Adrenal gland (tissue), 12 donors: ENCODE results near the gene INPP1. TPM values are rescaled to one million over a fixed set of nuclear protein-coding genes. Genes with fewer than 3 reads are reported as not detected.

Experiments
- DNase-seq, 7 donors: peaks; one replicate each; pipeline ENCODE4 v3.0.0-alpha.2; 2019 to 2020
- H3K27ac ChIP-seq, 5 donors: fragments of 200-600 bp; sonication (generic) in 4 of 5; 1 replicate in 3 of 5; 2 replicates in 2 of 5; pipeline versions ENCODE4 v1.5.1 to v1.8.0; 2016 to 2020; ENCODE audit warnings: mild to moderate bottlenecking in 1 of 5
- H3K27me3 ChIP-seq: fragments of 200-600 bp; 2 replicates; pipeline ENCODE4 v1.8.0; 2021
- H3K36me3 ChIP-seq, 2 donors: fragments of 200-600 bp; replicated peaks in 1 of 2; 1 replicate in 1 of 2; 2 replicates in 1 of 2; pipeline versions ENCODE4 v1.5.1 to v1.8.0; 2018 to 2022
- H3K4me1 ChIP-seq, 2 donors: fragments of 200-600 bp; replicated peaks in 1 of 2; 1 replicate in 1 of 2; 2 replicates in 1 of 2; pipeline versions ENCODE4 v1.5.1 to v1.8.0; 2018 to 2021
- H3K4me3 ChIP-seq, 4 donors: fragments of 200-600 bp; sonication (generic) in 3 of 4; one replicate each; pipeline ENCODE4 v1.5.1; 2016 to 2018
- H3K9me3 ChIP-seq, 3 donors: fragments of 200-600 bp; sonication (generic) in 1 of 3; replicated peaks in 1 of 3; 1 replicate in 2 of 3; 2 replicates in 1 of 3; pipeline versions ENCODE4 v1.5.1 to v1.8.0; 2016 to 2021
- CTCF ChIP-seq, 6 experiments: fragments of 450-650 bp in 4 of 6; fragments of 200-600 bp in 2 of 6; sonication (generic) in 1 of 6; IDR thresholded peaks; 1 replicate in 5 of 6; 2 replicates in 1 of 6; pipeline versions ENCODE4 v1.5.1 to v1.8.0; 2016 to 2021; ENCODE audit warnings: antibody characterized with exemption in 6 of 6, mild to moderate bottlenecking in 2 of 6, moderate library complexity in 1 of 6
- POLR2A ChIP-seq, 2 donors: fragments of 450-650 bp; IDR thresholded peaks; one replicate each; pipeline ENCODE4 v1.6.1; 2017; ENCODE audit warnings: antibody characterized with exemption in 2 of 2, mild to moderate bottlenecking in 2 of 2, moderate library complexity in 1 of 2
- WGBS, 4 donors: extraction: QIAGEN DNeasy Blood & Tissue Kit in 2 of 4; methylation state at CpG; one replicate each; pipeline versions ENCODE4 v1.1.5 to v1.1.7; 2013 to 2017; 5-methylcytosine and 5-hydroxymethylcytosine counted together
- intact Hi-C, 2 donors: fragments of 100-400 bp; cut with DNase I; formaldehyde crosslinking; loops; one replicate each; pipeline versions ENCODE4 v1.14.1 to v1.15.0; 2022 to 2023
- polyA plus RNA-seq, 3 donors: library from polyadenylated mRNA; stranded (reverse); fragments of 200-250 nt in 2 of 3; fragments of 350-450 nt in 1 of 3; fragmentation: Illumina TruSeq in 1 of 3; extraction: RNeasy Lipid Tissue Mini Kit (QIAGEN cat#74804) in 1 of 3; gene quantifications; one replicate each; pipeline ENCODE4 v1.2.3, GENCODE V29; 2013 to 2014
- total RNA-seq, 9 donors: library from RNA; depleted of rRNA in 4 of 9; stranded (reverse); fragments of >200 nt in 4 of 9; fragments of 120-200 nt in 1 of 9; fragmentation: NEBNext Ultra II Directional in 1 of 9; extraction: Animal tissue kit (Norgen Biotek cat#: 25700) in 1 of 9; gene quantifications; one replicate each; pipeline versions ENCODE4 v1.1.0 to v1.2.4, GENCODE V29; 2013 to 2023
- donor health status: healthy with polysubstance abuse.
- donor health status: Bipolar disorder and iron deficiency.
- donor health status: DM: yes; HTN: yes; CAD: no.
- donor health status: DM: no; HTN: no; CAD: no.
- donor health status: DM: no; HTN: no; CAD: no.
- donor health status: DM: yes; HTN: yes; CAD: no.

Gene INPP1
- total and polyA plus RNA-seq, 12 donors = 18.8 to 74.1 (median 44.4) TPM

DNA sequence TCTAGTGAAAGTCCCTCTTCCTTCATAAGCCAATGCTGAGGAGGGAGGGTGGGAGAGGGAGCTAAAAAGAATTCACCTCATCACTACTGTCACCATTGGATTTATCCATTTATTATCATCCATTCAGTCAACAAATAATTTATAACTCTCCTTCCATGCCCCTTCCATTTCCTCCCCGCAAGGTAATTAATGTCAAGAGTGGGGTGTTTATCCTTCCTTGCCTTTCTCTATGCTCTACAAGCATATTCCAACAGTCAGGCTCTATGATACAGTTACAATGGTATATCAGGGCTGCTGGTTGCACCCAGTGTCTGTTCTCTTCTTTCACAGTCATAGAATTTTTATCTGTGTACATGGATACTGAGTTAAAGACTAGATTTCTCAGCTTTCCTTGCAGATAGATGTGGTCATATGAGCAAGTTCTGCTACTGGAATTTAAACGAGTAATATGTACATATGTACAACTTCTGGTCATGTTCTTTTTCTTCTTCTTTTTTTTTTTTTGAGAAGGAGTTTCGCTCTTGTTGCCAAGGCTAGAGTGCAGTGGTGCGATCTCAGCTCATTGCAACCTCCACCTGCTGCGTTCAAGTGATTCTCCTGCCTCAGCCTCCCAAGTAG is 59.7 kb downstream of the INPP1 start:
- H3K4me1 ChIP-seq = peaks cover 0 to 13% of the 10 kb centered on the region in 2 donors
- no peaks in the 10 kb centered on the region for H3K27me3 ChIP-seq
- H3K4me3 ChIP-seq = no peak overlapping the region
- H3K9me3 ChIP-seq = no peaks in the 10 kb centered on the region
- no peak overlapping the region for H3K27ac ChIP-seq
- WGBS, 4 donors = 47 to 86% (median 52%) methylated on average over 5 of the region's 5 CpGs
- intact Hi-C loops = no loop called here
- DNase-seq = no peak
- no peaks in the 10 kb centered on the region for H3K36me3 ChIP-seq
- TF ChIP-seq CTCF (IDR thresholded peaks at IDR 0.05) (no peak), POLR2A (IDR thresholded peaks at IDR 0.05) (no peak)

DNA sequence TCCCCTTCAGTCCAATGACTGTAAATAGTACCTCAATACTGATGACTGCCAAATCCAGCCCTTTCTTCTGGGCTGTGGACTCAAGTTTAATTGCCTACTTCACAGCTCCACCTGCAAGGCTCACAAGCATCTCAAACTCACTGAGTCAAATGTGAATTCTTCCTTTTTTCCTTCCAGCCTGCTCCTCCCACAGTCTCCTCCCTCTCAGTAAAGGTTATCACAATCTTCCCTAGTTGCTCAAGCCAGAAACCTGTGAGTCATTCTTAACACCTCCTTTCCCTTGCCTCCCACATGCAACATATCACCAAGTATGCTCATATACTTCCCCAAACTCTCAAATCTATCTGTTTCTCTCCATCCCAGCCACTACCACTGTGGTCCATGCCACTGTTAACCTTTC is 61.1 kb downstream of the INPP1 start:
- H3K27me3 ChIP-seq = no peaks in the 10 kb centered on the region
- DNase-seq = peak in 4 of 7 donors; percentile 27 to 44 (median 36)
- intact Hi-C loops = no loop called here
- no peak overlapping the region for H3K4me3 ChIP-seq
- no peak overlapping the region for H3K27ac ChIP-seq
- H3K9me3 ChIP-seq = no peaks in the 10 kb centered on the region
- H3K4me1 ChIP-seq = peaks cover 3 to 20% of the 10 kb centered on the region in 2 donors
- H3K36me3 ChIP-seq = no peaks in the 10 kb centered on the region
- TF ChIP-seq POLR2A (IDR thresholded peaks at IDR 0.05) = no peak
- no peak for TF ChIP-seq CTCF (IDR thresholded peaks at IDR 0.05)

- WGBS, 4 donors = 93 to 95% (median 94%) methylated on average over 3 of the region's 3 CpGs
- peaks cover 6 to 25% of the 10 kb centered on the region in 2 donors for H3K4me1 ChIP-seq
- H3K36me3 ChIP-seq = no peaks in the 10 kb centered on the region
- no peaks in the 10 kb centered on the region for H3K27me3 ChIP-seq
- DNase-seq = no peak
- H3K27ac ChIP-seq = no peak overlapping the region
- intact Hi-C loops = no loop called here
- H3K9me3 ChIP-seq = no peaks in the 10 kb centered on the region
- H3K4me3 ChIP-seq = no peak overlapping the region
- no peak for TF ChIP-seq CTCF (IDR thresholded peaks at IDR 0.05)
- no peak for TF ChIP-seq POLR2A (IDR thresholded peaks at IDR 0.05)
Observed at GRCh38 chr2:190405070-190405469, 61.7 kb downstream of the INPP1 start.

DNA sequence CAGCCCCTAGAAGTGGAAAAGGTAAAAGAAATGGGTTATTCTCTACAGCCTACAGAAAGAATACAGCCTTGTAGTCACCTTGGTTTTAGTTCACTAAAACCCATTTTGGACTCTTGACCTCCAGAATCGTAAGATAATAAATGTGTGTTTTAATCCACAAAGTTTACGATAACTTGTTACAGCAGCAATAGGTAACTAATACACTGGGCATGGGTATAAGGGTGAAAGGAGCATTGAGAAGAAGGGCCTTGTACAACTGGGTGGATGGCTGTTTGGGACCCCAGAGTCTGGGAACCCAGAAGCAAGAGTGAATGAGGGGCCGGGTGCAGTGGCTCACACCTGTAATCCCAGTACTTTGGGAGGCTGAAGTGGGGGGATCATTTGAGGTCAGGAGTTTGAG is 62.6 kb downstream of the INPP1 start:
- Histone ChIP-seq H3K27ac (no peak overlapping the region), H3K9me3 (no peaks in the 10 kb centered on the region), H3K4me3 (no peak overlapping the region), H3K36me3 (no peaks in the 10 kb centered on the region), H3K4me1 (peaks cover 6 to 30% of the 10 kb centered on the region in 2 donors), H3K27me3 (no peaks in the 10 kb centered on the region)
- 81 to 96% (median 82%) methylated on average over 3 of the region's 3 CpGs for WGBS, 4 donors
- no peak for DNase-seq
- TF ChIP-seq CTCF (IDR thresholded peaks at IDR 0.05) (no peak), POLR2A (IDR thresholded peaks at IDR 0.05) (no peak)
- intact Hi-C loops = no loop called here
